GM04504 (cell line): ENCODE results near the gene PRPH.
"Not testable (repeated sequence)": the region's sequence is repeated elsewhere in the genome, so short reads cannot be mapped to it uniquely, and the experiment has no call there.

Source experiments
- DNase-seq: peaks from one replicate; pipeline ENCODE4 v3.0.0-alpha.2; 2012; ENCODE audit warnings: low read depth

Gene PRPH

GRCh38 chr12:49276304-49277290 is 18.4 kb upstream of the PRPH start:
- DNase-seq = no peak

- no peak for DNase-seq
Observed at GRCh38 chr12:49277466-49277865, 17.5 kb upstream of the PRPH start.

GRCh38 chr12:49279706-49280159 is 15.2 kb upstream of the PRPH start:
- DNase-seq = no peak

- not testable (repeated sequence) for DNase-seq
Observed at GRCh38 chr12:49280545-49280944, 14.4 kb upstream of the PRPH start.

- DNase-seq = no peak
Observed at GRCh38 chr12:49282302-49282701, 12.6 kb upstream of the PRPH start.

- not testable (repeated sequence) for DNase-seq
Observed at GRCh38 chr12:49282740-49283375, 12.1 kb upstream of the PRPH start.

- no peak for DNase-seq
Observed at GRCh38 chr12:49283541-49284429, 11.2 kb upstream of the PRPH start.

GRCh38 chr12:49284672-49285071 is 10.3 kb upstream of the PRPH start:
- no peak for DNase-seq

- no peak for DNase-seq
Observed at GRCh38 chr12:49287876-49288275, 7.1 kb upstream of the PRPH start.

GRCh38 chr12:49288412-49288853 is 6.5 kb upstream of the PRPH start:
- peak; percentile 22 for DNase-seq

GRCh38 chr12:49288922-49289555 is 5.9 kb upstream of the PRPH start:
- DNase-seq = no peak

GRCh38 chr12:49292729-49293055 is 2.3 kb upstream of the PRPH start:
- DNase-seq = no peak

GRCh38 chr12:49293056-49293956 is 1.6 kb upstream of the PRPH start:
- no peak for DNase-seq

GRCh38 chr12:49294086-49294803 is 702 bp upstream of the PRPH start:
- no peak for DNase-seq

- DNase-seq = no peak
Observed at GRCh38 chr12:49294804-49295081, 204 bp upstream of the PRPH start.

- no peak for DNase-seq
Observed at GRCh38 chr12:49296034-49296835, 1.3 kb downstream of the PRPH start.

GRCh38 chr12:49296836-49297694 is 2.1 kb downstream of the PRPH start:
- no peak for DNase-seq

GRCh38 chr12:49297695-49298060 is 2.7 kb downstream of the PRPH start:
- no peak for DNase-seq
